ENCODE measurements around the gene COBLL1. TPM values are rescaled to one million over a fixed set of nuclear protein-coding genes. Genes with fewer than 3 reads are reported as not detected.

The COBLL1 gene
- total RNA-seq, 2 experiments from 2014 or later: 0.28 to 0.45 TPM

- Mint-ChIP-seq H3K4me1 (peaks cover 2% of the 10 kb centered on the region), H3K4me3 (no peak overlapping the region), H3K27me3 (peaks cover 5% of the 10 kb centered on the region), H3K9me3 (no peaks in the 10 kb centered on the region), H3K36me3 (no peaks in the 10 kb centered on the region), H3K27ac (no peak overlapping the region)
- DNase-seq: no peak
Measured at GRCh38 chr2:164793529-164793928, 48.1 kb downstream of the COBLL1 start.

GRCh38 chr2:164792316-164793170, 49.1 kb downstream of the COBLL1 start:
- no peak overlapping the region for H3K27ac Mint-ChIP-seq
- H3K4me1 Mint-ChIP-seq: no peaks in the 10 kb centered on the region
- H3K36me3 Mint-ChIP-seq: no peaks in the 10 kb centered on the region
- H3K9me3 Mint-ChIP-seq: no peaks in the 10 kb centered on the region
- H3K27me3 Mint-ChIP-seq: peaks cover 5% of the 10 kb centered on the region
- H3K4me3 Mint-ChIP-seq: no peak overlapping the region
- no peak for DNase-seq

GRCh38 chr2:164789968-164790367, 51.7 kb downstream of the COBLL1 start:
- no peaks in the 10 kb centered on the region for H3K9me3 Mint-ChIP-seq
- no peak overlapping the region for H3K4me3 Mint-ChIP-seq
- no peak overlapping the region for H3K27ac Mint-ChIP-seq
- no peaks in the 10 kb centered on the region for H3K36me3 Mint-ChIP-seq
- peaks cover 4% of the 10 kb centered on the region for H3K27me3 Mint-ChIP-seq
- no peaks in the 10 kb centered on the region for H3K4me1 Mint-ChIP-seq
- DNase-seq: no peak

- no peaks in the 10 kb centered on the region for H3K4me1 Mint-ChIP-seq
- no peak overlapping the region for H3K4me3 Mint-ChIP-seq
- no peak overlapping the region for H3K27ac Mint-ChIP-seq
- H3K36me3 Mint-ChIP-seq: no peaks in the 10 kb centered on the region
- H3K27me3 Mint-ChIP-seq: no peaks in the 10 kb centered on the region
- DNase-seq: no peak
- no peaks in the 10 kb centered on the region for H3K9me3 Mint-ChIP-seq
Measured at GRCh38 chr2:164786787-164787186, 54.8 kb downstream of the COBLL1 start.

- no peak overlapping the region for H3K27ac Mint-ChIP-seq
- no peak overlapping the region for H3K4me3 Mint-ChIP-seq
- H3K27me3 Mint-ChIP-seq: no peaks in the 10 kb centered on the region
Measured at GRCh38 chr2:164785457-164785856, 56.2 kb downstream of the COBLL1 start.

GRCh38 chr2:164784376-164784775, 57.2 kb downstream of the COBLL1 start:
- Mint-ChIP-seq H3K27me3 (no peaks in the 10 kb centered on the region), H3K36me3 (no peaks in the 10 kb centered on the region), H3K27ac (no peak overlapping the region), H3K4me3 (no peak overlapping the region), H3K4me1 (no peaks in the 10 kb centered on the region), H3K9me3 (no peaks in the 10 kb centered on the region)
- no peak for DNase-seq

More at GRCh38 chr2:164785457-164785856, 56.2 kb downstream of the COBLL1 start:
- no peak for DNase-seq
- H3K36me3 Mint-ChIP-seq: no peaks in the 10 kb centered on the region
- H3K4me1 Mint-ChIP-seq: no peaks in the 10 kb centered on the region
- no peaks in the 10 kb centered on the region for H3K9me3 Mint-ChIP-seq

GRCh38 chr2:164782323-164782722, 59.3 kb downstream of the COBLL1 start:
- Mint-ChIP-seq H3K9me3 (no peaks in the 10 kb centered on the region), H3K27ac (no peak overlapping the region), H3K36me3 (no peaks in the 10 kb centered on the region), H3K4me1 (peaks cover 2% of the 10 kb centered on the region), H3K27me3 (no peaks in the 10 kb centered on the region), H3K4me3 (no peak overlapping the region)
- no peak for DNase-seq

GRCh38 chr2:164781394-164781793, 60.2 kb downstream of the COBLL1 start:
- no peaks in the 10 kb centered on the region for H3K9me3 Mint-ChIP-seq
- peaks cover 2% of the 10 kb centered on the region for H3K4me1 Mint-ChIP-seq
- no peak overlapping the region for H3K27ac Mint-ChIP-seq
- DNase-seq: no peak
- H3K36me3 Mint-ChIP-seq: no peaks in the 10 kb centered on the region
- no peak overlapping the region for H3K4me3 Mint-ChIP-seq
- H3K27me3 Mint-ChIP-seq: no peaks in the 10 kb centered on the region

- no peaks in the 10 kb centered on the region for H3K27me3 Mint-ChIP-seq
- H3K27ac Mint-ChIP-seq: no peak overlapping the region
- no peaks in the 10 kb centered on the region for H3K36me3 Mint-ChIP-seq
- no peak for DNase-seq
- H3K4me1 Mint-ChIP-seq: peaks cover 2% of the 10 kb centered on the region
- no peak overlapping the region for H3K4me3 Mint-ChIP-seq
- H3K9me3 Mint-ChIP-seq: no peaks in the 10 kb centered on the region
Measured at GRCh38 chr2:164780611-164781178, 60.9 kb downstream of the COBLL1 start.

GRCh38 chr2:164779383-164780057, 62.1 kb downstream of the COBLL1 start:
- H3K9me3 Mint-ChIP-seq: no peaks in the 10 kb centered on the region
- H3K27me3 Mint-ChIP-seq: no peaks in the 10 kb centered on the region
- peaks cover 2% of the 10 kb centered on the region for H3K4me1 Mint-ChIP-seq
- no peaks in the 10 kb centered on the region for H3K36me3 Mint-ChIP-seq
- no peak overlapping the region for H3K4me3 Mint-ChIP-seq
- no peak for DNase-seq
- no peak overlapping the region for H3K27ac Mint-ChIP-seq

- H3K4me3 Mint-ChIP-seq: no peak overlapping the region
- DNase-seq: no peak
- no peak overlapping the region for H3K27ac Mint-ChIP-seq
- H3K4me1 Mint-ChIP-seq: peaks cover 2% of the 10 kb centered on the region
- no peaks in the 10 kb centered on the region for H3K9me3 Mint-ChIP-seq
- no peaks in the 10 kb centered on the region for H3K27me3 Mint-ChIP-seq
- no peaks in the 10 kb centered on the region for H3K36me3 Mint-ChIP-seq
Measured at GRCh38 chr2:164778723-164779122, 62.9 kb downstream of the COBLL1 start.

GRCh38 chr2:164777847-164778461, 63.7 kb downstream of the COBLL1 start:
- Mint-ChIP-seq H3K4me1 (peaks cover 2% of the 10 kb centered on the region), H3K36me3 (no peaks in the 10 kb centered on the region), H3K27ac (no peak overlapping the region)

GRCh38 chr2:164773635-164774034, 68.0 kb downstream of the COBLL1 start:
- DNase-seq: no peak
- Mint-ChIP-seq H3K9me3 (no peaks in the 10 kb centered on the region), H3K36me3 (no peaks in the 10 kb centered on the region), H3K4me3 (no peak overlapping the region), H3K27me3 (no peaks in the 10 kb centered on the region), H3K4me1 (peaks cover under 1% of the 10 kb centered on the region), H3K27ac (no peak overlapping the region)

More at GRCh38 chr2:164777847-164778461, 63.7 kb downstream of the COBLL1 start:
- DNase-seq: no peak
- H3K4me3 Mint-ChIP-seq: no peak overlapping the region
- no peaks in the 10 kb centered on the region for H3K9me3 Mint-ChIP-seq
- H3K27me3 Mint-ChIP-seq: no peaks in the 10 kb centered on the region

- H3K4me1 Mint-ChIP-seq: no peaks in the 10 kb centered on the region
- H3K36me3 Mint-ChIP-seq: no peaks in the 10 kb centered on the region
- H3K27me3 Mint-ChIP-seq: no peaks in the 10 kb centered on the region
- no peak overlapping the region for H3K27ac Mint-ChIP-seq
- no peak overlapping the region for H3K4me3 Mint-ChIP-seq
- no peaks in the 10 kb centered on the region for H3K9me3 Mint-ChIP-seq
- DNase-seq: no peak
Measured at GRCh38 chr2:164773091-164773490, 68.5 kb downstream of the COBLL1 start.

GRCh38 chr2:164771897-164772296, 69.7 kb downstream of the COBLL1 start:
- no peaks in the 10 kb centered on the region for H3K4me1 Mint-ChIP-seq
- H3K36me3 Mint-ChIP-seq: no peaks in the 10 kb centered on the region
- no peak overlapping the region for H3K27ac Mint-ChIP-seq
- no peak overlapping the region for H3K4me3 Mint-ChIP-seq
- no peak for DNase-seq
- no peaks in the 10 kb centered on the region for H3K27me3 Mint-ChIP-seq
- no peaks in the 10 kb centered on the region for H3K9me3 Mint-ChIP-seq
